ENCODE measurements around the gene HADHB.
"Not testable (repeated sequence)": the region's sequence is repeated elsewhere in the genome, so short reads cannot be mapped to it uniquely, and the experiment has no call there.

HADHB gene

GRCh38 chr2:26327291-26328272 lies 82.8 kb downstream of the HADHB start:
- H3K9ac ChIP-seq (ENCODE audit: low read length in 2 of 2) = no peak overlapping the region
- H3K36me3 ChIP-seq (ENCODE audit: control insufficient read depth in 2 of 2, insufficient read depth in 2 of 2, low read length in 2 of 2) = no peaks in the 10 kb centered on the region
- no peak overlapping the region for H3K27ac ChIP-seq (ENCODE audit: low read length)

GRCh38 chr2:26329083-26329482 lies 84.3 kb downstream of the HADHB start:
- not testable (repeated sequence) for H3K27ac ChIP-seq (ENCODE audit: low read length); H3K4me3 ChIP-seq (ENCODE audit: low read length in 2 of 2); H3K9ac ChIP-seq (ENCODE audit: low read length in 2 of 2); H3K27me3 ChIP-seq (ENCODE audit: control insufficient read depth in 1 of 2, insufficient read depth in 2 of 2, low read length in 2 of 2); H3K9me3 ChIP-seq (ENCODE audit: control insufficient read depth in 2 of 2, low read length in 2 of 2); H3K4me1 ChIP-seq (ENCODE audit: control insufficient read depth, insufficient read depth, low read length); H3K36me3 ChIP-seq (ENCODE audit: control insufficient read depth in 2 of 2, insufficient read depth in 2 of 2, low read length in 2 of 2)

More at GRCh38 chr2:26327291-26328272, 82.8 kb downstream of the HADHB start:
- peaks cover 2% of the 10 kb centered on the region for H3K4me1 ChIP-seq (ENCODE audit: control insufficient read depth, insufficient read depth, low read length)
- no peaks in the 10 kb centered on the region for H3K27me3 ChIP-seq (ENCODE audit: control insufficient read depth in 1 of 2, insufficient read depth in 2 of 2, low read length in 2 of 2)
- H3K9me3 ChIP-seq (ENCODE audit: control insufficient read depth in 2 of 2, low read length in 2 of 2) = no peaks in the 10 kb centered on the region
- H3K4me3 ChIP-seq (ENCODE audit: low read length in 2 of 2) = no peak overlapping the region

- Histone ChIP-seq H3K9ac (ENCODE audit: low read length in 2 of 2) (no peak overlapping the region), H3K9me3 (ENCODE audit: control insufficient read depth in 2 of 2, low read length in 2 of 2) (no peaks in the 10 kb centered on the region), H3K36me3 (ENCODE audit: control insufficient read depth in 2 of 2, insufficient read depth in 2 of 2, low read length in 2 of 2) (no peaks in the 10 kb centered on the region), H3K4me1 (ENCODE audit: control insufficient read depth, insufficient read depth, low read length) (peaks cover 2% of the 10 kb centered on the region), H3K4me3 (ENCODE audit: low read length in 2 of 2) (no peak overlapping the region), H3K27me3 (ENCODE audit: control insufficient read depth in 1 of 2, insufficient read depth in 2 of 2, low read length in 2 of 2) (no peaks in the 10 kb centered on the region), H3K27ac (ENCODE audit: low read length) (no peak overlapping the region)
Observed at GRCh38 chr2:26330114-26330549, 85.4 kb downstream of the HADHB start.

- H3K27ac ChIP-seq (ENCODE audit: low read length) = no peak overlapping the region
- no peaks in the 10 kb centered on the region for H3K36me3 ChIP-seq (ENCODE audit: control insufficient read depth in 2 of 2, insufficient read depth in 2 of 2, low read length in 2 of 2)
- H3K4me3 ChIP-seq (ENCODE audit: low read length in 2 of 2) = no peak overlapping the region
- no peaks in the 10 kb centered on the region for H3K9me3 ChIP-seq (ENCODE audit: control insufficient read depth in 2 of 2, low read length in 2 of 2)
- H3K9ac ChIP-seq (ENCODE audit: low read length in 2 of 2) = no peak overlapping the region
- H3K4me1 ChIP-seq (ENCODE audit: control insufficient read depth, insufficient read depth, low read length) = peaks cover 2% of the 10 kb centered on the region
- no peaks in the 10 kb centered on the region for H3K27me3 ChIP-seq (ENCODE audit: control insufficient read depth in 1 of 2, insufficient read depth in 2 of 2, low read length in 2 of 2)
Observed at GRCh38 chr2:26330604-26331003, 85.9 kb downstream of the HADHB start.

- not testable (repeated sequence) for H3K4me1 ChIP-seq (ENCODE audit: control insufficient read depth, insufficient read depth, low read length); H3K9me3 ChIP-seq (ENCODE audit: control insufficient read depth in 2 of 2, low read length in 2 of 2); H3K36me3 ChIP-seq (ENCODE audit: control insufficient read depth in 2 of 2, insufficient read depth in 2 of 2, low read length in 2 of 2); H3K27me3 ChIP-seq (ENCODE audit: control insufficient read depth in 1 of 2, insufficient read depth in 2 of 2, low read length in 2 of 2); H3K27ac ChIP-seq (ENCODE audit: low read length); H3K4me3 ChIP-seq (ENCODE audit: low read length in 2 of 2); H3K9ac ChIP-seq (ENCODE audit: low read length in 2 of 2)
Observed at GRCh38 chr2:26331321-26331720, 86.6 kb downstream of the HADHB start.

- H3K27me3 ChIP-seq (ENCODE audit: control insufficient read depth in 1 of 2, insufficient read depth in 2 of 2, low read length in 2 of 2) = no peaks in the 10 kb centered on the region
- peaks cover 2% of the 10 kb centered on the region for H3K4me1 ChIP-seq (ENCODE audit: control insufficient read depth, insufficient read depth, low read length)
- no peaks in the 10 kb centered on the region for H3K36me3 ChIP-seq (ENCODE audit: control insufficient read depth in 2 of 2, insufficient read depth in 2 of 2, low read length in 2 of 2)
- no peak overlapping the region for H3K27ac ChIP-seq (ENCODE audit: low read length)
- H3K4me3 ChIP-seq (ENCODE audit: low read length in 2 of 2) = no peak overlapping the region
- no peak overlapping the region for H3K9ac ChIP-seq (ENCODE audit: low read length in 2 of 2)
- no peaks in the 10 kb centered on the region for H3K9me3 ChIP-seq (ENCODE audit: control insufficient read depth in 2 of 2, low read length in 2 of 2)
Observed at GRCh38 chr2:26333293-26333692, 88.6 kb downstream of the HADHB start.

GRCh38 chr2:26335231-26335630 lies 90.5 kb downstream of the HADHB start:
- Histone ChIP-seq H3K27me3 (ENCODE audit: control insufficient read depth in 1 of 2, insufficient read depth in 2 of 2, low read length in 2 of 2) (no peaks in the 10 kb centered on the region), H3K27ac (ENCODE audit: low read length) (no peak overlapping the region), H3K4me1 (ENCODE audit: control insufficient read depth, insufficient read depth, low read length) (no peaks in the 10 kb centered on the region), H3K9me3 (ENCODE audit: control insufficient read depth in 2 of 2, low read length in 2 of 2) (no peaks in the 10 kb centered on the region), H3K4me3 (ENCODE audit: low read length in 2 of 2) (no peak overlapping the region), H3K36me3 (ENCODE audit: control insufficient read depth in 2 of 2, insufficient read depth in 2 of 2, low read length in 2 of 2) (no peaks in the 10 kb centered on the region), H3K9ac (ENCODE audit: low read length in 2 of 2) (no peak overlapping the region)

GRCh38 chr2:26336719-26337118 lies 92.0 kb downstream of the HADHB start:
- H3K27me3 ChIP-seq (ENCODE audit: control insufficient read depth in 1 of 2, insufficient read depth in 2 of 2, low read length in 2 of 2) = no peaks in the 10 kb centered on the region

GRCh38 chr2:26337298-26337697 lies 92.6 kb downstream of the HADHB start:
- Histone ChIP-seq H3K36me3 (ENCODE audit: control insufficient read depth in 2 of 2, insufficient read depth in 2 of 2, low read length in 2 of 2) (no peaks in the 10 kb centered on the region), H3K9me3 (ENCODE audit: control insufficient read depth in 2 of 2, low read length in 2 of 2) (no peaks in the 10 kb centered on the region), H3K27ac (ENCODE audit: low read length) (no peak overlapping the region)

More at GRCh38 chr2:26336719-26337118, 92.0 kb downstream of the HADHB start:
- no peak overlapping the region for H3K9ac ChIP-seq (ENCODE audit: low read length in 2 of 2)
- no peak overlapping the region for H3K27ac ChIP-seq (ENCODE audit: low read length)
- H3K4me1 ChIP-seq (ENCODE audit: control insufficient read depth, insufficient read depth, low read length) = no peaks in the 10 kb centered on the region
- H3K4me3 ChIP-seq (ENCODE audit: low read length in 2 of 2) = no peak overlapping the region
- H3K9me3 ChIP-seq (ENCODE audit: control insufficient read depth in 2 of 2, low read length in 2 of 2) = no peaks in the 10 kb centered on the region
- no peaks in the 10 kb centered on the region for H3K36me3 ChIP-seq (ENCODE audit: control insufficient read depth in 2 of 2, insufficient read depth in 2 of 2, low read length in 2 of 2)

More at GRCh38 chr2:26337298-26337697, 92.6 kb downstream of the HADHB start:
- Histone ChIP-seq H3K9ac (ENCODE audit: low read length in 2 of 2) (no peak overlapping the region), H3K4me3 (ENCODE audit: low read length in 2 of 2) (no peak overlapping the region), H3K4me1 (ENCODE audit: control insufficient read depth, insufficient read depth, low read length) (no peaks in the 10 kb centered on the region), H3K27me3 (ENCODE audit: control insufficient read depth in 1 of 2, insufficient read depth in 2 of 2, low read length in 2 of 2) (no peaks in the 10 kb centered on the region)
